MM.1S (cell line): ENCODE results near the gene SCMH1.

Experiments used
- DNase-seq: peaks from one replicate; pipeline ENCODE4 v3.0.0-alpha.2; 2015
- H2AFZ ChIP-seq: fragments of 300-600 bp; sonication (generic); 2 replicates; pipeline ENCODE4 v1.6.0; 2016; ENCODE audit warnings: antibody characterized with exemption, low read length
- H3F3A ChIP-seq: fragments of 300-600 bp; sonication (generic); 2 replicates; pipeline ENCODE4 v1.6.1; 2016; ENCODE audit warnings: mild to moderate bottlenecking, antibody characterized with exemption, low read length, moderate library complexity, mixed read lengths; ENCODE audit not compliant: insufficient read depth
- H3K27ac ChIP-seq: fragments of 300-600 bp; sonication (generic); 2 replicates; pipeline ENCODE4 v1.5.1; 2016; ENCODE audit warnings: mild to moderate bottlenecking, low read length
- H3K27me3 ChIP-seq: fragments of 300-600 bp; sonication (generic); replicated peaks from 2 replicates; pipeline ENCODE4 v1.6.0; 2016; ENCODE audit warnings: low read length; ENCODE audit not compliant: insufficient read depth
- H3K36me3 ChIP-seq: fragments of 300-600 bp; sonication (generic); replicated peaks from 2 replicates; pipeline ENCODE4 v1.6.1; 2016; ENCODE audit warnings: mild to moderate bottlenecking, low read length, mixed read lengths; ENCODE audit not compliant: insufficient read depth
- H3K4me1 ChIP-seq: fragments of 300-600 bp; sonication (generic); 2 replicates; pipeline ENCODE4 v1.6.1; 2016; ENCODE audit warnings: low read length, mixed read lengths
- H3K4me2 ChIP-seq: fragments of 300-600 bp; sonication (generic); 2 replicates; pipeline ENCODE4 v1.6.0; 2016; ENCODE audit warnings: low read depth, low read length
- H3K4me3 ChIP-seq: fragments of 300-600 bp; sonication (generic); 2 replicates; pipeline ENCODE4 v1.5.1; 2016; ENCODE audit warnings: low read length, mixed read lengths
- H3K79me2 ChIP-seq: fragments of 300-600 bp; sonication (generic); 2 replicates; pipeline ENCODE4 v1.6.1; 2016; ENCODE audit warnings: mixed run types, low read length, mixed read lengths
- H3K9ac ChIP-seq: fragments of 300-600 bp; sonication (generic); 2 replicates; pipeline ENCODE4 v1.6.1; 2016; ENCODE audit warnings: low read length, mixed read lengths
- H3K9me2 ChIP-seq: fragments of 300-600 bp; sonication (generic); replicated peaks from 2 replicates; pipeline ENCODE4 v1.6.1; 2016; ENCODE audit warnings: mild to moderate bottlenecking, low read length, mixed read lengths; ENCODE audit not compliant: insufficient read depth
- H3K9me3 ChIP-seq: fragments of 300-600 bp; sonication (generic); replicated peaks from 2 replicates; pipeline ENCODE4 v1.6.1; 2016; ENCODE audit warnings: mild to moderate bottlenecking, low read length, mixed read lengths; ENCODE audit not compliant: insufficient read depth
- H4K20me1 ChIP-seq: fragments of 300-600 bp; sonication (generic); 2 replicates; pipeline ENCODE4 v1.6.1; 2016; ENCODE audit warnings: mild to moderate bottlenecking, low read length, moderate library complexity, mixed read lengths; ENCODE audit not compliant: insufficient read depth
- EZH2 ChIP-seq: fragments of 300-600 bp; sonication (generic); optimal IDR thresholded peaks from 2 replicates; pipeline ENCODE3; 2017; ENCODE audit warnings: low read depth, mild to moderate bottlenecking, antibody characterized with exemption, low read length, mixed read lengths
- EZH2phosphoT487 ChIP-seq: fragments of 300-600 bp; sonication (generic); IDR thresholded peaks from 2 replicates; pipeline ENCODE4 v1.6.1; 2018; ENCODE audit warnings: antibody characterized with exemption, low read length
- TF ChIP-seq, protein P1 (sequence below): fragments of 300-600 bp; sonication (generic); IDR thresholded peaks from 2 replicates; pipeline ENCODE4 v1.5.1; 2016; ENCODE audit warnings: antibody characterized with exemption, low read length, mixed read lengths

The SCMH1 gene

DNA sequence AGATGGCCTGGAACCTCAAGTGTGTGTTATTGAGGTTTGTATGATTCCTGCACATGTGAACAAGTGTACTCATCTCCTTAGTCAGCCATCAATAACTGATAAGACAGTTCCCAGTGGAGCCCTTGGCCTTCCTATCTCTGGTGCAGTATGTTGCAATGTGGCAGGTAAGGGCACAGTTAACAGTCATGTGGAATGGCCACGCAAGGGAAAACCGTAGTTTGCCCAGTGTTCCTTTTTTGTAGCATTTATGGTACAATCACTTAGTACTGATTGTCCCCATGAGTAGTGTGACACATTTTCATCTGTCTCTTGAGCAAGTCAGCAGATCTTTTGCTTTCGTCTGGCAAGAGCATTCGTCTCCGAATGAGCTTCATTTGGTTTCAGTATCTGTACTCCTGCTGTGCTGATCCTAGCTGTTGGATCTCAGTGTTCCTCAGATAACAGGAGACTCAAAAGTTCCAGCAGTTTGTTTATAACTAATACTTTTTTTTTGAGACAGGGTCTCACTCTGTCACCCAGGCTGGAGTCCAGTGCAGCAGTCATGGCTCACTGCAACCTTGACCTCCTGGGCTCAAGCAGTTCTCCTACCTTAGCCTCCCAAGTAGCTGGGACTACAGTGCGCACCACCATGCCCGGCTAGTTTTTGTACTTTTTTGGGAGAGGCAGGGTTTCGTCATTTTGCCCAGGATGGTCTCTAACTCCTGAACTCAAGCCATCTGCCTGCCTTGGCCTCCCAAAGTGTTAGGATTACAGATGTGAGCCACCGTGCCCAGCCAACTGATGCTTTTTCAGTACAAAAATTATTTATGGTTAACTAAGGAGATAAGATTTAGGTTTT lies 254.4 kb downstream of the SCMH1 start:
- Histone ChIP-seq H3K27ac (no peak overlapping the region), H3K27me3 (no peaks in the 10 kb centered on the region), H3K9me3 (no peaks in the 10 kb centered on the region), H3K9me2 (no peaks in the 10 kb centered on the region), H3K4me1 (no peaks in the 10 kb centered on the region), H3K4me2 (no peak overlapping the region), H3K4me3 (no peak overlapping the region), H3K36me3 (peaks cover 50% of the 10 kb centered on the region), H2AFZ (no peak overlapping the region), H3F3A (no peaks in the 10 kb centered on the region), H3K79me2 (peaks cover 80% of the 10 kb centered on the region), H3K9ac (no peak overlapping the region), H4K20me1 (peaks cover 7% of the 10 kb centered on the region; the same call in 1 of the 2 replicates)
- DNase-seq = no peak
- TF ChIP-seq EZH2 (no peak), EZH2phosphoT487 (no peak)
- TF ChIP-seq, protein P1, sequence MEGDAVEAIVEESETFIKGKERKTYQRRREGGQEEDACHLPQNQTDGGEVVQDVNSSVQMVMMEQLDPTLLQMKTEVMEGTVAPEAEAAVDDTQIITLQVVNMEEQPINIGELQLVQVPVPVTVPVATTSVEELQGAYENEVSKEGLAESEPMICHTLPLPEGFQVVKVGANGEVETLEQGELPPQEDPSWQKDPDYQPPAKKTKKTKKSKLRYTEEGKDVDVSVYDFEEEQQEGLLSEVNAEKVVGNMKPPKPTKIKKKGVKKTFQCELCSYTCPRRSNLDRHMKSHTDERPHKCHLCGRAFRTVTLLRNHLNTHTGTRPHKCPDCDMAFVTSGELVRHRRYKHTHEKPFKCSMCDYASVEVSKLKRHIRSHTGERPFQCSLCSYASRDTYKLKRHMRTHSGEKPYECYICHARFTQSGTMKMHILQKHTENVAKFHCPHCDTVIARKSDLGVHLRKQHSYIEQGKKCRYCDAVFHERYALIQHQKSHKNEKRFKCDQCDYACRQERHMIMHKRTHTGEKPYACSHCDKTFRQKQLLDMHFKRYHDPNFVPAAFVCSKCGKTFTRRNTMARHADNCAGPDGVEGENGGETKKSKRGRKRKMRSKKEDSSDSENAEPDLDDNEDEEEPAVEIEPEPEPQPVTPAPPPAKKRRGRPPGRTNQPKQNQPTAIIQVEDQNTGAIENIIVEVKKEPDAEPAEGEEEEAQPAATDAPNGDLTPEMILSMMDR = no peak

DNA sequence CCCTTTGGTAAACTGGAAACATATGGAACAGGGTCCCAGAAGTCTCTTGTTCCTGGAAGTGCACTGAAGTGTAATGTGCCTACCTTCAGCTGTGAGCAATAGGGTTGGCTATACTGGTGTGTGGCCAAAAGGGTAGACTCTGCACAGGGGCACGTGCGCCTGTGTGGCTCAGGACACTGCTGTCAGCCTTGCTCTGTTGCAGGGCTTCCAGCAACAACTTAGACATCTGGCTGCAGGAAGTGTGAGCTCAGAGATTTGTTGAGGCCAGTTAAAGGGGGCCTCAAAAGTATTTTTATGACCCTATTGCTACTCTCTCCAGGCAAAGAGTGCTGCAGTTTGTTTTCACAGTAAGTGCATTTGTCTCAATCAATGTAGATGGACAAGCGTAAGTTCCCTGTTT lies 255.2 kb downstream of the SCMH1 start:
- H3K27me3 ChIP-seq = no peaks in the 10 kb centered on the region
- no peak for DNase-seq
- H3K27ac ChIP-seq = no peak overlapping the region
- TF ChIP-seq, protein P1 = no peak
- TF ChIP-seq EZH2phosphoT487 (no peak), EZH2 (no peak)
- no peaks in the 10 kb centered on the region for H3K9me3 ChIP-seq
- no peak overlapping the region for H3K4me2 ChIP-seq
- H3K9me2 ChIP-seq = no peaks in the 10 kb centered on the region
- no peak overlapping the region for H3K9ac ChIP-seq
- peaks cover 82% of the 10 kb centered on the region for H3K79me2 ChIP-seq
- H3F3A ChIP-seq = no peaks in the 10 kb centered on the region
- H3K4me1 ChIP-seq = no peaks in the 10 kb centered on the region; the same call in 1 of the 2 replicates
- no peak overlapping the region for H2AFZ ChIP-seq
- peaks cover 45% of the 10 kb centered on the region for H3K36me3 ChIP-seq
- H3K4me3 ChIP-seq = no peak overlapping the region
- peaks cover 14% of the 10 kb centered on the region; the same call in 1 of the 2 replicates for H4K20me1 ChIP-seq

DNA sequence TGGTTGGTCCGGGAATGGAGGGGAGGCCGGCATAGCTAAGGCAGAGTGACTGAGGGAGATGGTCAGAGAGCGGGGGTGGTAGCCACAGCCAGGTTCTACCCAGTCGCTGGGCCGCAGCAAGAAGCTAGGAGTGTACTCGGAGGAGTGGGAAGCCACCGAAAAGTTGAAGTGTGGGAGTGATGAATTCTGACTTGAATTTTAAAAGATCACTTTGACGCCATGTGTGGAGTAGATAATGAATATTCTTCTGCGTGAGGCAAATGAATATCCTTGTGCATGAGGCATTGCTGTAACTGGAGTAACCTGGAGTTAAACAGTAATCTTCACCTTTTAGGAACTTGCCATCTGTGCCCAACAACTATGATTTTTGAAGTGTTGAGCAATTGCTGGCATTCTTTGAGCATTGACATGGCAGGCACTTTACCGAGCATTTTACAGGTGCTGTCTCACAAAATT lies 255.8 kb downstream of the SCMH1 start:
- Histone ChIP-seq H3K4me3 (no peak overlapping the region), H3K4me2 (no peak overlapping the region), H2AFZ (no peak overlapping the region), H3K79me2 (peaks cover 82% of the 10 kb centered on the region), H3K9me2 (no peaks in the 10 kb centered on the region), H3K36me3 (peaks cover 40% of the 10 kb centered on the region), H4K20me1 (peaks cover 20% of the 10 kb centered on the region; the same call in 1 of the 2 replicates), H3K27me3 (no peaks in the 10 kb centered on the region), H3K4me1 (peaks cover 3% of the 10 kb centered on the region), H3K9ac (no peak overlapping the region), H3K27ac (no peak overlapping the region), H3K9me3 (no peaks in the 10 kb centered on the region), H3F3A (no peaks in the 10 kb centered on the region)
- TF ChIP-seq EZH2phosphoT487 (no peak), EZH2 (no peak)
- TF ChIP-seq, protein P1 = no peak
- DNase-seq = no peak
